Right atrium auricular region (tissue), 2 donors: ENCODE data around the gene ARHGAP6. TPM values are rescaled to one million over a fixed set of nuclear protein-coding genes. Genes with fewer than 3 reads are reported as not detected.
A peak's percentile ranks its signal among the peaks of the same experiment; 100 is the strongest.

Source experiments
- DNase-seq: peaks from one replicate; pipeline ENCODE4 v3.0.0-alpha.2; 2019; ENCODE audit warnings: low spot score
- H3K27ac ChIP-seq, 2 donors: fragments of 200-600 bp; sonication (generic); 1 replicate in 1 of 2; 2 replicates in 1 of 2; pipeline ENCODE4 v1.5.1; 2016 to 2019
- H3K27me3 ChIP-seq, 2 donors: fragments of 200-600 bp; sonication (generic); one replicate each; pipeline versions ENCODE4 v1.5.1 to v1.6.0; 2017 to 2019
- H3K36me3 ChIP-seq: fragments of 200-600 bp; sonication (generic); one replicate; pipeline ENCODE4 v1.5.1; 2016
- H3K4me1 ChIP-seq, 2 donors: fragments of 200-600 bp; sonication (generic); one replicate each; pipeline versions ENCODE4 v1.5.1 to v1.6.0; 2017 to 2019
- H3K4me3 ChIP-seq, 2 donors: fragments of 200-600 bp; sonication (generic); 1 replicate in 1 of 2; 2 replicates in 1 of 2; pipeline ENCODE4 v1.5.1; 2017 to 2019; ENCODE audit warnings: mild to moderate bottlenecking in 1 of 2, moderate library complexity in 1 of 2
- H3K9me3 ChIP-seq, 2 donors: fragments of 200-600 bp; sonication (generic); one replicate each; pipeline ENCODE4 v1.5.1; 2019
- CTCF ChIP-seq, 2 donors: fragments of 200-600 bp; sonication (generic); IDR thresholded peaks; one replicate each; pipeline ENCODE4 v1.5.1; 2019; ENCODE audit warnings: antibody characterized with exemption in 2 of 2
- total RNA-seq, 2 donors: library from RNA; depleted of rRNA; stranded (reverse); fragments of >200 nt; gene quantifications; one replicate each; pipeline ENCODE4 v1.1.0, GENCODE V29; 2016

The ARHGAP6 gene
- total RNA-seq, 2 donors from 2014 or later, result 5.1 to 9.4 TPM

GRCh38 chrX:11439846-11440245, 225.9 kb downstream of the ARHGAP6 start:
- Histone ChIP-seq H3K27ac (no peak overlapping the region), H3K27me3 (no peaks in the 10 kb centered on the region), H3K4me1 (peaks cover 0 to 5% of the 10 kb centered on the region in 2 donors), H3K4me3 (no peak overlapping the region), H3K36me3 (no peaks in the 10 kb centered on the region), H3K9me3 (no peaks in the 10 kb centered on the region)
- no peak for TF ChIP-seq CTCF (IDR thresholded peaks at IDR 0.05)
- DNase-seq, result no peak

- H3K9me3 ChIP-seq, result no peaks in the 10 kb centered on the region
- H3K27me3 ChIP-seq, result no peaks in the 10 kb centered on the region
- H3K36me3 ChIP-seq, result no peaks in the 10 kb centered on the region
- peak overlapping the region; percentile 18 to 34 for H3K27ac ChIP-seq
- peaks cover 0 to 5% of the 10 kb centered on the region in 2 donors for H3K4me1 ChIP-seq
- no peak for DNase-seq
- H3K4me3 ChIP-seq, result no peak overlapping the region
- TF ChIP-seq CTCF (IDR thresholded peaks at IDR 0.05), result no peak
Measured at GRCh38 chrX:11438767-11439166, 227.0 kb downstream of the ARHGAP6 start.

- no peak for TF ChIP-seq CTCF (IDR thresholded peaks at IDR 0.05)
- DNase-seq, result no peak
- no peaks in the 10 kb centered on the region for H3K9me3 ChIP-seq
- H3K36me3 ChIP-seq, result no peaks in the 10 kb centered on the region
- H3K4me3 ChIP-seq, result no peak overlapping the region
- no peaks in the 10 kb centered on the region for H3K27me3 ChIP-seq
- peak overlapping the region; percentile 18 to 34 for H3K27ac ChIP-seq
- H3K4me1 ChIP-seq, result peaks cover 0 to 5% of the 10 kb centered on the region in 2 donors
Measured at GRCh38 chrX:11438380-11438723, 227.4 kb downstream of the ARHGAP6 start.

- no peak overlapping the region for H3K4me3 ChIP-seq
- peak; percentile 76 for DNase-seq
- H3K4me1 ChIP-seq, result peaks cover 0 to 5% of the 10 kb centered on the region in 2 donors
- no peaks in the 10 kb centered on the region for H3K27me3 ChIP-seq
- peak overlapping the region; percentile 18 to 34 for H3K27ac ChIP-seq
- no peaks in the 10 kb centered on the region for H3K9me3 ChIP-seq
- no peaks in the 10 kb centered on the region for H3K36me3 ChIP-seq
- no peak for TF ChIP-seq CTCF (IDR thresholded peaks at IDR 0.05)
Measured at GRCh38 chrX:11437642-11438379, 227.9 kb downstream of the ARHGAP6 start.

- Histone ChIP-seq H3K9me3 (no peaks in the 10 kb centered on the region), H3K27me3 (no peaks in the 10 kb centered on the region), H3K4me3 (no peak overlapping the region), H3K4me1 (peaks cover 0 to 5% of the 10 kb centered on the region in 2 donors), H3K36me3 (no peaks in the 10 kb centered on the region), H3K27ac (peak overlapping the region in 1 of 2 donors; percentile 40)
- DNase-seq, result no peak
- TF ChIP-seq CTCF (IDR thresholded peaks at IDR 0.05), result no peak
Measured at GRCh38 chrX:11435568-11435967, 230.2 kb downstream of the ARHGAP6 start.

- H3K4me3 ChIP-seq, result no peak overlapping the region
- H3K9me3 ChIP-seq, result no peaks in the 10 kb centered on the region
- DNase-seq, result no peak
- H3K27me3 ChIP-seq, result no peaks in the 10 kb centered on the region
- TF ChIP-seq CTCF (IDR thresholded peaks at IDR 0.05), result no peak
- no peak overlapping the region for H3K27ac ChIP-seq
- H3K36me3 ChIP-seq, result no peaks in the 10 kb centered on the region
- H3K4me1 ChIP-seq, result peaks cover 0 to 5% of the 10 kb centered on the region in 2 donors
Measured at GRCh38 chrX:11434607-11435006, 231.1 kb downstream of the ARHGAP6 start.
